CD4-positive, CD25-positive, alpha-beta regulatory T cell (primary cell): Measurements from ENCODE around the gene C6orf89. TPM values are rescaled to one million over a fixed set of nuclear protein-coding genes. Genes with fewer than 3 reads are reported as not detected.
"Not testable (repeated sequence)": the region's sequence is repeated elsewhere in the genome, so short reads cannot be mapped to it uniquely, and the experiment has no call there.

Experiments
- ATAC-seq, 2 donors: fragments of 150-1000 bp; cut with Tn5 transposase; one replicate each; pipeline ENCODE4 v1.10.0; 2021; ENCODE audit warnings: low read depth in 2 of 2, moderate number of reproducible peaks in 2 of 2, moderate library complexity in 1 of 2
- DNase-seq, 3 donors: peaks; one replicate each; pipeline versions ENCODE4 v3.0.0 to v3.0.0-alpha.2; 2012 to 2022; ENCODE audit warnings: mixed read lengths in 1 of 3
- H3K27ac ChIP-seq: one replicate; pipeline ENCODE4 v1.7.0; 2013; ENCODE audit warnings: mild to moderate bottlenecking, low read length; ENCODE audit not compliant: insufficient read depth, poor library complexity, severe bottlenecking
- H3K27me3 ChIP-seq: one replicate; pipeline ENCODE4 v1.7.0; 2013; ENCODE audit warnings: low read length; ENCODE audit not compliant: control insufficient read depth, insufficient read depth
- H3K36me3 ChIP-seq: one replicate; pipeline ENCODE4 v1.7.0; 2013; ENCODE audit warnings: mild to moderate bottlenecking, low read length, moderate library complexity; ENCODE audit not compliant: control insufficient read depth, insufficient read depth
- H3K4me1 ChIP-seq: 2 replicates; pipeline ENCODE4 v1.7.0; 2013; ENCODE audit warnings: mild to moderate bottlenecking, low read length; ENCODE audit not compliant: insufficient read depth, control insufficient read depth, poor library complexity, severe bottlenecking
- H3K4me3 ChIP-seq: one replicate; pipeline ENCODE4 v1.7.0; 2013; ENCODE audit warnings: low read depth, mild to moderate bottlenecking, low read length, moderate library complexity
- H3K9me3 ChIP-seq, 2 experiments: 1 replicate in 1 of 2; 2 replicates in 1 of 2; pipeline ENCODE4 v1.7.0; 2013; ENCODE audit warnings: low read length in 2 of 2, mild to moderate bottlenecking in 1 of 2, moderate library complexity in 1 of 2; ENCODE audit not compliant: control insufficient read depth in 2 of 2
- H3K27ac Mint-ChIP-seq, 3 donors: one replicate each; pipeline ENCODE4 v1.8.0; 2020 to 2022; ENCODE audit warnings: mild to moderate bottlenecking in 3 of 3, mixed read lengths in 3 of 3, moderate library complexity in 2 of 3
- H3K27me3 Mint-ChIP-seq: one replicate; pipeline ENCODE4 v1.8.0; 2022; ENCODE audit warnings: mild to moderate bottlenecking, mixed read lengths
- H3K36me3 Mint-ChIP-seq: one replicate; pipeline ENCODE4 v1.8.0; 2020; ENCODE audit warnings: mixed read lengths
- H3K4me1 Mint-ChIP-seq, 4 donors: one replicate each; pipeline ENCODE4 v1.8.0; 2020 to 2022; ENCODE audit warnings: mixed read lengths in 4 of 4, mild to moderate bottlenecking in 1 of 4
- H3K4me3 Mint-ChIP-seq, 4 donors: one replicate each; pipeline ENCODE4 v1.8.0; 2020 to 2022; ENCODE audit warnings: mild to moderate bottlenecking in 4 of 4, mixed read lengths in 4 of 4, moderate library complexity in 3 of 4
- H3K9me3 Mint-ChIP-seq, 7 donors: one replicate each; pipeline ENCODE4 v1.8.0; 2020 to 2022; ENCODE audit warnings: mixed read lengths in 7 of 7, mild to moderate bottlenecking in 3 of 7, moderate library complexity in 2 of 7
- polyA plus RNA-seq, 4 donors: library from polyadenylated mRNA; unstranded; fragments of 300-500 nt; fragmentation: Illumina TruSeq; gene quantifications; one replicate each; pipeline ENCODE4 v1.2.3, GENCODE V29; 2021
- total RNA-seq: library from RNA; stranded (reverse); gene quantifications from one replicate; pipeline ENCODE4 v1.2.3, GENCODE V29; 2022

C6orf89 gene
- total and polyA plus RNA-seq, 5 donors from 2014 or later, result 33.8 to 49.1 (median 42.8) TPM

DNA sequence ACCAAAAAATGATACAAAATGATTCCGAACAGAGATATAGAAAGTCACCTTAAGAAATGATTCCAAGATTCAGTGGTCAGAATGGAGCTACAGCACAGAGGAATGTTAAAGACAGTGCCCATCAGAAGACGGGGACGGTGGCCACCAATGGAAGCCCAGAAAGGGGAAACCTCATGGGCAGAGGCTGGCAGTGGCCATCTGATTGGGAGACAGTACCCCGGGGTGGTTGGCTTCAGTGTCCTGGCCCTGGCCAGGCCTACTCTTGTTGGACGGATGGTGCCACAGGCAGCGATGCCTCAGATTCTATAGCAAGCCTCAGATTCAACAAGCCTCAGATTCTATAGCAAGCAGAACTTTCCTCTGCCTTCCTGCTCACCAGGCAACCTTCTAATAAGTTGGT, 52.1 kb downstream of the C6orf89 start:
- ATAC-seq, result no peak
- Histone ChIP-seq H3K36me3 (no peaks in the 10 kb centered on the region), H3K27ac (no peak overlapping the region), H3K4me3 (no peak overlapping the region), H3K27me3 (no peaks in the 10 kb centered on the region), H3K9me3 (no peaks in the 10 kb centered on the region), H3K4me1 (no peaks in the 10 kb centered on the region)
- Mint-ChIP-seq H3K9me3 (no peaks in the 10 kb centered on the region), H3K27ac (no peak overlapping the region), H3K27me3 (peaks cover 20% of the 10 kb centered on the region), H3K4me1 (peaks cover 0 to 10% (median 2%) of the 10 kb centered on the region in 4 donors), H3K36me3 (no peaks in the 10 kb centered on the region), H3K4me3 (no peak overlapping the region)
- DNase-seq, result no peak

DNA sequence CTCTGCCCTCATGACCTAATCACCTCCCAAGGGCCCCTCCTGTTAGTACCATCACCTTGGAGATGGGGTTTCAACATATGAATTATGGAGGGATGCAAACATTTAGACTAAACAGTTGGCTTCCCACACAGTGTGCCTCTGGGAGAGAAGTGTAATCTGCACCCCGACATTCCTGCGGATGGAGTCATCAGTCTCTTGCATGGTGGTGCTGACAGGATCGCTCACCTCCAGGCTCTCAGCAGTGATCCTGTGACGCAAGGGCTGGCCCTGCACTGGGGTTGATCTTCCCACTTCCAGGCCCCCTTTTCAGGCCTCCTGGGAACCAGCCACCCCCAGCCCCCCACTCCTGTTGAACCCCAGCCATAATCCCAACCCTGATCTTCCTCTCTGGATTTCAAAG, 52.8 kb downstream of the C6orf89 start:
- ATAC-seq (no peak), DNase-seq (no peak)
- Histone ChIP-seq H3K27me3 (no peaks in the 10 kb centered on the region), H3K4me1 (no peaks in the 10 kb centered on the region), H3K9me3 (no peaks in the 10 kb centered on the region), H3K36me3 (no peaks in the 10 kb centered on the region), H3K4me3 (no peak overlapping the region), H3K27ac (no peak overlapping the region)
- Mint-ChIP-seq H3K9me3 (no peaks in the 10 kb centered on the region), H3K4me3 (no peak overlapping the region), H3K36me3 (no peaks in the 10 kb centered on the region), H3K4me1 (peaks cover 0 to 10% (median 2%) of the 10 kb centered on the region in 4 donors), H3K27ac (no peak overlapping the region), H3K27me3 (peaks cover 24% of the 10 kb centered on the region)

DNA sequence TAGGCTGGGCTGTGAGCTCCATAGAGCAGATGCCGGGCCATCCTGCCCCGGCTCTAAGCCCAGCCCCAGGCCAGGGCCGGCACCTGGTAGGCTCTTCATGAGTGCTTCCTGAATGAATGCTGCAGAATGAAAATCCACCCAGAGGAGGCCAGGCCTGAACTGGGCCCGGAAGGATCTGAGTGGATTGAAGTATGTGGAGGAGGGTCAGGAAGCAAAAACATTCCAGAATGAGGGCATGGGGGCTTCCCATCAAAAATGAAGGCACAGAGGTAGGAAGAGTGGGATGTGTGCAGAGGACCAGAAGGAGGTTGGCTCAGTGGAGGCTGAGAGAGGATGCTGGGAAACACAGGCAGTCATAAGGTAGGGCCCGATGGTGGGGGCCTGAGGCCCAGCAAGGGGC, 53.3 kb downstream of the C6orf89 start:
- H3K27me3 ChIP-seq, ATAC-seq, H3K36me3 ChIP-seq, H3K4me1 ChIP-seq, H3K4me3 Mint-ChIP-seq, H3K9me3 Mint-ChIP-seq, DNase-seq, H3K4me3 ChIP-seq, H3K27ac Mint-ChIP-seq, H3K27ac ChIP-seq, H3K4me1 Mint-ChIP-seq, H3K9me3 ChIP-seq, H3K36me3 Mint-ChIP-seq: not testable (repeated sequence)
- H3K27me3 Mint-ChIP-seq, result peaks cover 24% of the 10 kb centered on the region

DNA sequence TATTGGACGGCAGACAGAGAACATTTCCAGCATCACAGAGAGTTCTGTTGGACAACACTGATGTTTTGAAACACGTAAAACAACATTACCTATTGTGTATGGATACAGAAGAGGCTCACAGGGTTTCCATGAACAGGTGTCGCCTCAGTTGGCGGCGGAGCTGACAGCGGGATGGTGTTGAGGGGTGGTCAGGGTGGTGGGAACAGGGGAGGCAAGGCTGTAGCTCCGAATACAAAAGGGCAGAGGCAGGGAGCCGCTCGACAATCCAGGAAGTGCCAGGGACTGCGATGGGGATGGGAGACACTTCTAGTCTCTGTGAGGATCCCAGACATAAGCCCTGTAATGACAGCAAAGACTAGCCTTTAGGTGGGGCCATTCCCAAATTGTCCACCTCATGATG, 54.3 kb downstream of the C6orf89 start:
- no peaks in the 10 kb centered on the region for H3K4me1 ChIP-seq
- no peaks in the 10 kb centered on the region for H3K9me3 ChIP-seq
- Mint-ChIP-seq H3K4me1 (peaks cover 0 to 12% (median 0%) of the 10 kb centered on the region in 4 donors), H3K9me3 (no peaks in the 10 kb centered on the region), H3K27me3 (peaks cover 22% of the 10 kb centered on the region), H3K36me3 (no peaks in the 10 kb centered on the region), H3K27ac (no peak overlapping the region), H3K4me3 (no peak overlapping the region)
- peaks cover 3% of the 10 kb centered on the region for H3K27me3 ChIP-seq
- ATAC-seq, result no peak
- no peak for DNase-seq
- H3K4me3 ChIP-seq, result no peak overlapping the region
- no peaks in the 10 kb centered on the region for H3K36me3 ChIP-seq
- no peak overlapping the region for H3K27ac ChIP-seq

GRCh38 chr6:36941561-36941960, 55.8 kb downstream of the C6orf89 start:
- H3K27me3 Mint-ChIP-seq, result peaks cover 17% of the 10 kb centered on the region
- not testable (repeated sequence) for H3K4me3 ChIP-seq, ATAC-seq, H3K9me3 Mint-ChIP-seq, H3K4me1 ChIP-seq, H3K4me3 Mint-ChIP-seq, H3K27me3 ChIP-seq, H3K36me3 ChIP-seq, H3K27ac Mint-ChIP-seq, H3K9me3 ChIP-seq, H3K36me3 Mint-ChIP-seq, H3K4me1 Mint-ChIP-seq, DNase-seq, H3K27ac ChIP-seq

- H3K4me1 Mint-ChIP-seq, H3K9me3 Mint-ChIP-seq: not testable (repeated sequence)
- H3K27me3 Mint-ChIP-seq, result peaks cover 17% of the 10 kb centered on the region
Observed at GRCh38 chr6:36942329-36942728, 56.6 kb downstream of the C6orf89 start.

GRCh38 chr6:36944650-36945049, 58.9 kb downstream of the C6orf89 start:
- H3K4me1 Mint-ChIP-seq, result peaks cover 2 to 28% (median 15%) of the 10 kb centered on the region in 4 donors
- ATAC-seq (no peak), DNase-seq (no peak)
- peaks cover 3% of the 10 kb centered on the region for H3K27me3 ChIP-seq
- H3K9me3 ChIP-seq, result no peaks in the 10 kb centered on the region
- no peaks in the 10 kb centered on the region for H3K36me3 ChIP-seq
- no peak overlapping the region for H3K4me3 ChIP-seq
- peaks cover 25% of the 10 kb centered on the region for H3K4me1 ChIP-seq
- no peak overlapping the region for H3K27ac Mint-ChIP-seq
- H3K27ac ChIP-seq, result no peak overlapping the region
- H3K4me3 Mint-ChIP-seq, result no peak overlapping the region
- no peaks in the 10 kb centered on the region for H3K36me3 Mint-ChIP-seq
- H3K9me3 Mint-ChIP-seq, result no peaks in the 10 kb centered on the region
- H3K27me3 Mint-ChIP-seq, result peaks cover 12% of the 10 kb centered on the region

More at GRCh38 chr6:36942329-36942728, 56.6 kb downstream of the C6orf89 start:
- H3K27me3 ChIP-seq, H3K27ac ChIP-seq, H3K36me3 ChIP-seq, DNase-seq, H3K9me3 ChIP-seq, H3K36me3 Mint-ChIP-seq, H3K4me3 Mint-ChIP-seq, H3K4me3 ChIP-seq, ATAC-seq, H3K4me1 ChIP-seq: not testable (repeated sequence)
- peak overlapping the region in 1 of 3 donors; percentile 26 for H3K27ac Mint-ChIP-seq

GRCh38 chr6:36945301-36945700, 59.5 kb downstream of the C6orf89 start:
- DNase-seq (no peak), ATAC-seq (no peak)
- Histone ChIP-seq H3K27ac (no peak overlapping the region), H3K4me3 (no peak overlapping the region), H3K36me3 (no peaks in the 10 kb centered on the region), H3K9me3 (no peaks in the 10 kb centered on the region), H3K27me3 (peaks cover 3% of the 10 kb centered on the region), H3K4me1 (peaks cover 25% of the 10 kb centered on the region)
- no peaks in the 10 kb centered on the region for H3K9me3 Mint-ChIP-seq
- H3K36me3 Mint-ChIP-seq, result no peaks in the 10 kb centered on the region
- no peak overlapping the region for H3K27ac Mint-ChIP-seq
- peaks cover 2 to 33% (median 18%) of the 10 kb centered on the region in 4 donors for H3K4me1 Mint-ChIP-seq
- H3K4me3 Mint-ChIP-seq, result peak overlapping the region in 1 of 4 donors; percentile 9
- peaks cover 6% of the 10 kb centered on the region for H3K27me3 Mint-ChIP-seq
